ENCODE measurements around the gene CLCN7.

- TF ChIP-seq POLR2A (IDR thresholded peaks at IDR 0.05; ENCODE audit: borderline replicate concordance, extremely low read depth, insufficient read depth, insufficient read length) (no peak), CTCF (IDR thresholded peaks at IDR 0.05 in 2 of 3, conservative IDR thresholded peaks at IDR 0.05 in 1 of 3; ENCODE audit: borderline replicate concordance in 1 of 3, insufficient read depth in 1 of 3, low read depth in 2 of 3, low read length in 2 of 3) (no peak), EZH2 (IDR thresholded peaks at IDR 0.05) (no peak), ATF3 (IDR thresholded peaks at IDR 0.05) (no peak), JUND (IDR thresholded peaks at IDR 0.05) (no peak), REST (IDR thresholded peaks at IDR 0.05; ENCODE audit: low read depth) (no peak), POLR2AphosphoS5 (IDR thresholded peaks at IDR 0.05; ENCODE audit: low read depth, low read length) (no peak), MAX (IDR thresholded peaks at IDR 0.05) (no peak), ZBTB33 (IDR thresholded peaks at IDR 0.05; ENCODE audit: extremely low read depth, insufficient replicate concordance, low read length) (no peak), SP1 (IDR thresholded peaks at IDR 0.05; ENCODE audit: low read depth) (no peak), ELF1 (IDR thresholded peaks at IDR 0.05; ENCODE audit: borderline replicate concordance, low read depth) (no peak), RAD21 (IDR thresholded peaks at IDR 0.05; ENCODE audit: low read depth) (no peak), YY1 (IDR thresholded peaks at IDR 0.05; ENCODE audit: extremely low read depth, insufficient replicate concordance, low read depth, low read length) (no peak), TCF7L2 (IDR thresholded peaks at IDR 0.05; ENCODE audit: borderline replicate concordance, extremely low read depth, insufficient read depth, insufficient read length) (no peak)
Measured at GRCh38 chr16:1429012-1429411, 45.8 kb downstream of the CLCN7 start.
